Lower leg skin (tissue), 3 donors: ENCODE measurements around the gene DND1.

Experiments used
- POLR2A ChIP-seq, 2 donors: fragments of 450-650 bp; IDR thresholded peaks; one replicate each; pipeline ENCODE4 v1.6.1; 2016 to 2017; ENCODE audit warnings: antibody characterized with exemption in 2 of 2, mild to moderate bottlenecking in 1 of 2, moderate library complexity in 1 of 2
- TF ChIP-seq, protein P1 (sequence below), 3 donors: fragments of 450-650 bp; IDR thresholded peaks; one replicate each; pipeline ENCODE4 v1.5.1; 2016; ENCODE audit warnings: antibody characterized with exemption in 3 of 3, mild to moderate bottlenecking in 3 of 3, moderate library complexity in 2 of 3

DNA sequence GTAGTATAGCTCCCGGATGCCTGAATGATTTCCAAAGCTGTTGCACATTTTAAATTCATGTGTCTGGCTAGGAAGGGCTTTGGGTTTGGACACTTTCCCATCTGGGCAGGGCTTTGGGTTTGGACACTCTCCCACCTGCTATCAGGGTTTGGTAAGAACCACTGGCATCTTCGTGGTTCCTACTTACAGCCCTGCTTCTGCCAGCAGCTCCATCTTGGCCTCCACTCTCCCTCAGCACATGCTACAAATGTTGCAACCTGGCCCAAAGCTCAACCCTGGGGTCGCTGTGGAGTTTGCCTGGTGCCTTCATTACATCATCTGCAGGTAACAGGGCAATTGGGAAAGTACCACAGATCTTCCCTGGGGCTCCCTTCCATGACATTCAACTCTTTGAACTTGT, 30.7 kb downstream of the DND1 start:
- TF ChIP-seq, protein P1, sequence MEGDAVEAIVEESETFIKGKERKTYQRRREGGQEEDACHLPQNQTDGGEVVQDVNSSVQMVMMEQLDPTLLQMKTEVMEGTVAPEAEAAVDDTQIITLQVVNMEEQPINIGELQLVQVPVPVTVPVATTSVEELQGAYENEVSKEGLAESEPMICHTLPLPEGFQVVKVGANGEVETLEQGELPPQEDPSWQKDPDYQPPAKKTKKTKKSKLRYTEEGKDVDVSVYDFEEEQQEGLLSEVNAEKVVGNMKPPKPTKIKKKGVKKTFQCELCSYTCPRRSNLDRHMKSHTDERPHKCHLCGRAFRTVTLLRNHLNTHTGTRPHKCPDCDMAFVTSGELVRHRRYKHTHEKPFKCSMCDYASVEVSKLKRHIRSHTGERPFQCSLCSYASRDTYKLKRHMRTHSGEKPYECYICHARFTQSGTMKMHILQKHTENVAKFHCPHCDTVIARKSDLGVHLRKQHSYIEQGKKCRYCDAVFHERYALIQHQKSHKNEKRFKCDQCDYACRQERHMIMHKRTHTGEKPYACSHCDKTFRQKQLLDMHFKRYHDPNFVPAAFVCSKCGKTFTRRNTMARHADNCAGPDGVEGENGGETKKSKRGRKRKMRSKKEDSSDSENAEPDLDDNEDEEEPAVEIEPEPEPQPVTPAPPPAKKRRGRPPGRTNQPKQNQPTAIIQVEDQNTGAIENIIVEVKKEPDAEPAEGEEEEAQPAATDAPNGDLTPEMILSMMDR (IDR thresholded peaks at IDR 0.05): no peak
- TF ChIP-seq POLR2A (IDR thresholded peaks at IDR 0.05): no peak
